Caco-2 (cell line): ENCODE measurements around the gene GLI3. TPM values are rescaled to one million over a fixed set of nuclear protein-coding genes. Genes with fewer than 3 reads are reported as not detected.

Experiments
- BruUV-seq: library from RNA; stranded (reverse); fragments of 400-500 nt; replicated peaks from 2 replicates; lab custom pipeline; 2021; lab: Mats Ljungman, UMichigan
- CTCF ChIA-PET: fragments of 300-600 bp; sonication (Branson Sonifier 250); formaldehyde crosslinking; loops from one replicate; lab custom pipeline; 2022; ENCODE audit warnings: antibody characterized with exemption; lab: Charles Lee
- POLR2A ChIA-PET: fragments of 300-600 bp; sonication (Branson Sonifier 250); formaldehyde crosslinking; loops from one replicate; lab custom pipeline; 2022; ENCODE audit warnings: antibody characterized with exemption; lab: Charles Lee
- DNase-seq, 2 experiments: peaks; one replicate each; pipeline versions ENCODE4 v3.0.0 to v3.0.0-alpha.2; 2020 to 2022
- H3K27me3 ChIP-seq: replicated peaks from 2 replicates; pipeline ENCODE4 v1.6.0; 2011; ENCODE audit warnings: low read length; ENCODE audit not compliant: control insufficient read depth, insufficient read depth
- H3K36me3 ChIP-seq: 2 replicates; pipeline ENCODE4 v1.5.1; 2011; ENCODE audit warnings: low read length; ENCODE audit not compliant: control insufficient read depth, insufficient read depth
- H3K4me1 ChIP-seq: fragments of 250-450 bp; sonication (Bioruptor Pico); 2 replicates; pipeline ENCODE4 v1.5.1; 2020; ENCODE audit warnings: mild to moderate bottlenecking
- H3K4me3 ChIP-seq: 2 replicates; pipeline ENCODE4 v1.5.1; 2011; ENCODE audit warnings: low read depth, mild to moderate bottlenecking, control low read depth, low read length
- H3K9me3 ChIP-seq: fragments of 250-450 bp; sonication (Bioruptor Pico); 2 replicates; pipeline ENCODE4 v1.5.1; 2020; ENCODE audit warnings: mild to moderate bottlenecking, moderate library complexity
- H3K27ac Mint-ChIP-seq: one replicate; pipeline ENCODE4 v1.8.0; 2022; ENCODE audit warnings: mixed read lengths; ENCODE audit not compliant: unreplicated experiment
- H3K27me3 Mint-ChIP-seq: one replicate; pipeline ENCODE4 v1.8.0; 2022; ENCODE audit warnings: mixed read lengths; ENCODE audit not compliant: insufficient read depth, unreplicated experiment
- H3K36me3 Mint-ChIP-seq: one replicate; pipeline ENCODE4 v1.8.0; 2022; ENCODE audit warnings: mild to moderate bottlenecking, mixed read lengths; ENCODE audit not compliant: insufficient read depth, unreplicated experiment
- H3K4me1 Mint-ChIP-seq: one replicate; pipeline ENCODE4 v1.8.0; 2022; ENCODE audit warnings: low read depth, mixed read lengths; ENCODE audit not compliant: unreplicated experiment
- H3K4me3 Mint-ChIP-seq: one replicate; pipeline ENCODE4 v1.8.0; 2022; ENCODE audit warnings: mild to moderate bottlenecking, moderate library complexity, mixed read lengths; ENCODE audit not compliant: unreplicated experiment
- H3K9me3 Mint-ChIP-seq: one replicate; pipeline ENCODE4 v1.8.0; 2022; ENCODE audit warnings: mixed read lengths; ENCODE audit not compliant: unreplicated experiment
- CTCF ChIP-seq, 2 experiments: fragments of 200-600 bp in 1 of 2; IDR thresholded peaks; 1 replicate in 1 of 2; 2 replicates in 1 of 2; pipeline versions ENCODE4 v1.5.1 to v1.8.0; 2011 to 2022; ENCODE audit warnings: antibody characterized with exemption in 1 of 2, control low read depth in 1 of 2, inconsistent platforms in 1 of 2, low read depth in 1 of 2, low read length in 1 of 2, mild to moderate bottlenecking in 1 of 2, moderate library complexity in 1 of 2; ENCODE audit not compliant: insufficient read depth in 1 of 2, severe bottlenecking in 1 of 2, unreplicated experiment in 1 of 2
- intact Hi-C: fragments of 100-400 bp; cut with micrococcal nuclease; formaldehyde crosslinking; loops from one replicate; pipeline ENCODE4 v1.10.0; 2022; ENCODE audit not compliant: unreplicated experiment
- total RNA-seq: library from RNA; stranded (reverse); gene quantifications from 2 replicates; pipeline ENCODE4 v1.2.3, GENCODE V29; 2022

Gene GLI3
- total RNA-seq, 1 experiment from 2014 or later = 1.00 TPM

- no peaks in the 10 kb centered on the region for H3K9me3 Mint-ChIP-seq
- no peak for TF ChIP-seq CTCF (IDR thresholded peaks at IDR 0.05; ENCODE audit: insufficient read depth in 1 of 2, low read depth in 1 of 2, low read length in 1 of 2, severe bottlenecking in 1 of 2, unreplicated experiment in 1 of 2)
- H3K4me3 ChIP-seq = no peak overlapping the region
Measured at GRCh38 chr7:42269161-42269560, 32.2 kb upstream of the GLI3 start.

GRCh38 chr7:42264702-42265101 lies 27.7 kb upstream of the GLI3 start:
- Histone ChIP-seq H3K36me3 (no peaks in the 10 kb centered on the region), H3K27me3 (no peaks in the 10 kb centered on the region; the same call in 1 of the 2 replicates), H3K4me1 (no peaks in the 10 kb centered on the region), H3K9me3 (no peaks in the 10 kb centered on the region), H3K4me3 (no peak overlapping the region)
- no peaks in the 10 kb centered on the region for H3K4me1 Mint-ChIP-seq
- BruUV-seq = no TSS peak
- peaks cover 27% of the 10 kb centered on the region for H3K27me3 Mint-ChIP-seq
- TF ChIP-seq CTCF (IDR thresholded peaks at IDR 0.05; ENCODE audit: insufficient read depth in 1 of 2, low read depth in 1 of 2, low read length in 1 of 2, severe bottlenecking in 1 of 2, unreplicated experiment in 1 of 2) = no peak
- no peaks in the 10 kb centered on the region for H3K36me3 Mint-ChIP-seq
- no peak overlapping the region for H3K4me3 Mint-ChIP-seq
- intact Hi-C loops = no loop called here
- no peak for DNase-seq
- POLR2A ChIA-PET = no interaction called here
- CTCF ChIA-PET = no interaction called here
- H3K9me3 Mint-ChIP-seq = no peaks in the 10 kb centered on the region
- no peak overlapping the region for H3K27ac Mint-ChIP-seq

More at GRCh38 chr7:42269161-42269560, 32.2 kb upstream of the GLI3 start:
- ChIA-PET POLR2A (no interaction called here), CTCF (no interaction called here)
- intact Hi-C loops = no loop called here
- Histone ChIP-seq H3K4me1 (no peaks in the 10 kb centered on the region), H3K9me3 (no peaks in the 10 kb centered on the region), H3K36me3 (no peaks in the 10 kb centered on the region), H3K27me3 (no peaks in the 10 kb centered on the region)
- H3K27me3 Mint-ChIP-seq = peaks cover 21% of the 10 kb centered on the region
- DNase-seq = no peak
- H3K36me3 Mint-ChIP-seq = no peaks in the 10 kb centered on the region
- H3K4me1 Mint-ChIP-seq = no peaks in the 10 kb centered on the region
- no peak overlapping the region for H3K27ac Mint-ChIP-seq
- no TSS peak for BruUV-seq
- H3K4me3 Mint-ChIP-seq = no peak overlapping the region

- no TSS peak for BruUV-seq
- Mint-ChIP-seq H3K9me3 (no peaks in the 10 kb centered on the region), H3K27me3 (peaks cover 27% of the 10 kb centered on the region), H3K36me3 (no peaks in the 10 kb centered on the region), H3K27ac (no peak overlapping the region), H3K4me1 (no peaks in the 10 kb centered on the region), H3K4me3 (no peak overlapping the region)
- no peak overlapping the region for H3K4me3 ChIP-seq
- POLR2A ChIA-PET = no interaction called here
- no peaks in the 10 kb centered on the region; the same call in 1 of the 2 replicates for H3K27me3 ChIP-seq
- no peaks in the 10 kb centered on the region for H3K4me1 ChIP-seq
- H3K36me3 ChIP-seq = no peaks in the 10 kb centered on the region
- DNase-seq = no peak
- intact Hi-C loops = no loop called here
- no peak for TF ChIP-seq CTCF (IDR thresholded peaks at IDR 0.05; ENCODE audit: insufficient read depth in 1 of 2, low read depth in 1 of 2, low read length in 1 of 2, severe bottlenecking in 1 of 2, unreplicated experiment in 1 of 2)
- CTCF ChIA-PET = no interaction called here
- H3K9me3 ChIP-seq = no peaks in the 10 kb centered on the region
Measured at GRCh38 chr7:42263971-42264370, 27.0 kb upstream of the GLI3 start.
